ENCODE data around the gene TPK1.

The TPK1 gene

GRCh38 chr7:144408121-144408520 is 427.7 kb downstream of the TPK1 start:
- DNase-seq (ENCODE audit: low read depth in 2 of 2): no peak

DNA sequence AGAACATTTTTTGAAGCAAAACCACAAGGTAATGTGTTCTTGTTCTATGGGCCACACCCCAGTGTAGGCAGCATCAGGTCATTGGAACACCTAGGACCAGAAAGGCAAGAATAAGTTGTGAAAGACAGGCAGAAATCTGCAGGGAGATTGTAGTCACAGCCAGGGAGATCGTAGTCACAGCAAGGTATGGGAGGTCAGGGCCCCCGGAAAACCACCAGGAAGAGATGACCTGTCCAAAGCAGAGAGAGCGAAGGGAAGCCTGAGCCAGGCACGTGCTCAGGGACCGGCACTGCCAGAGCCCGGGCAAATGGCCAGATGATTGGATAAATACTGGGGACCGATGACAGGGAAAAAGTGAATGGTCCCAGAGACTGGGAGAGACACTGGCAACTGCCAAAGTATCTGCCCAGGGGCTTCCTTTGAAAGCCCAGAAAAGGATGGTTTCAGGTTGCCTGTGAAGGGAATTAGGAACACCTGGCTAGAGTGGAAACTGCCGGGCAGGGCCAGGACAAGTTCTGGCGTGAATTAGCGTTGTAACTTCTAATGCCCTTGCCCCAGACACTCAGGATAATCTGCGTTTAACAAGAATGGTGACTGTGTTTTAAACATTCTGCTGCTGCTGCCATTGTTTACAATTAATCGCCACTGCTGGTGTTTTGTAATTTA is 428.5 kb downstream of the TPK1 start:
- DNase-seq (ENCODE audit: low read depth in 2 of 2): no peak

GRCh38 chr7:144404946-144405345 is 430.9 kb downstream of the TPK1 start:
- no peak for DNase-seq (ENCODE audit: low read depth in 2 of 2)

GRCh38 chr7:144403649-144404061 is 432.2 kb downstream of the TPK1 start, which contains the start of gene NOBOX:
NOBOX (minus strand) TSS chr7:144403693.
- DNase-seq (ENCODE audit: low read depth in 2 of 2): no peak

- DNase-seq (ENCODE audit: low read depth in 2 of 2): no peak
Measured at GRCh38 chr7:144403102-144403501, 432.8 kb downstream of the TPK1 start.
